Amniotic stem cell (primary cell): ENCODE measurements around the gene ATOSB.

Source experiments
- DNase-seq: peaks from one replicate; lab custom pipeline; 2025; lab: John Stamatoyannopoulos, UW

The ATOSB gene

DNA sequence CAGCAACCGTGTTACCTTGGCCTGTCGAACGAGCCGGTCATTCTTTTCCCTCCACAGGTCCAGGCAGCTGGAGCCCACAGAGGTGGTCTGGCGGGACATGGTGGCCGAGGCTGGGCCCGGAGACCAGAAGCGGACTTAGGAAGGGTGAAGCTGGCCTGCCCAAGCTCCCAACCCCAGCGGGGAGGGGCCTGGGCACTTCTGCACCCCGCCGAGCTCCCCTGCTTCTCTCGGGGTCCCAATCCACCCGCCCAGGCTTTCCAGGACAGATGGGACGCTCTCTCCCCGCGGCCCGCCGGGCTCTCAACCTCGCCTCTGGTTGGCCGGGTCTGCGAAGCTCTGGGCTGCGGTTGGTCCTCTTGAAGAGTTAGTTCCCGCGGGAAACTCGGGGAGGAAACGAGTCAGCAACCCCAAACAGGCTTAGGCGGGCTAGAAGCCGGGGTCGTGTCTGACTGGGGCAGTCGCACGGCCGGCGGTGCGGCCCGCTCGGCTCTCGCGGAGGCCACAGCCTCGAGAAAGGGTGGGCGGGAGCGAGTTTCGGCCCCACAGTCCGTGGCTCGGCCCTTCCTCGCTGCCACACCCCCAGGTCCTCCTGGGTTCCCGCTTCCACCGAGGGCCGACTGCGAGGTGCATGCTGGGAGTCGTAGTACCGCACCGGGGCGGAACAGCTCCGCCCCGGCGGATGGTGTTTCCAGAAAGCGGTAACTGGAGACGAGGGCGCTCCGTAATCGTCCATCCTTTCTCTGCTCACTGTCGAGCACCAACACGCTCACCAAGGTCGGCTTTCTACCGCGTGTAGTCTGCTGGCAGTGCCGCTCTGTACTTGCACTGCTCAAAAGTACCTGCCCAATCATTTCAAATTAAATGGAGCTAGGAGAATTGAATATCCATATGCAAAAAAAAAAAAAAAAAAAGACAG lies 36.0 kb downstream of the ATOSB start, which contains the start of gene FANCG:
TSS of gene FANCG (minus strand) at position 517 of the 916 bp plus-strand sequence. CDS start at position 99, 418 bp downstream.
- peak; percentile 82 for DNase-seq

DNA sequence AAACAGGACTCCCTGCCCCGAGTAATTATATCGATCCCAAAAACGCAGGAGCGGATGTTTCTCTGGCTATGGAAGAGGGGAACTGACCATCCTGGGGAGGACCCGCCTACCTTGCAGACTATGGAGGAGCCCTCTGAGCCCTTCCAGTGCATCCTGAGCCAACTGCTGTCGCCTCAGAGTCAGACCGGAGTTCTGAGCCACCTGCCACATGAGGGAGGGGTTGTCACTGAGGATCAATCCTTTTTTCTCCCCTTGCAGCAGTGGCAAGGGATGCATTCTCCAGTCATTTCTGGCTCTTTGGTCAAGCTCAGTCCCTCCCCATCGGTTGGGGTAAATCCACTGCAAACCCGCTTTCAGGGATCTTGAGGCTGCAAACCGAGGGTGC lies 36.6 kb downstream of the ATOSB start:
- DNase-seq = no peak

DNA sequence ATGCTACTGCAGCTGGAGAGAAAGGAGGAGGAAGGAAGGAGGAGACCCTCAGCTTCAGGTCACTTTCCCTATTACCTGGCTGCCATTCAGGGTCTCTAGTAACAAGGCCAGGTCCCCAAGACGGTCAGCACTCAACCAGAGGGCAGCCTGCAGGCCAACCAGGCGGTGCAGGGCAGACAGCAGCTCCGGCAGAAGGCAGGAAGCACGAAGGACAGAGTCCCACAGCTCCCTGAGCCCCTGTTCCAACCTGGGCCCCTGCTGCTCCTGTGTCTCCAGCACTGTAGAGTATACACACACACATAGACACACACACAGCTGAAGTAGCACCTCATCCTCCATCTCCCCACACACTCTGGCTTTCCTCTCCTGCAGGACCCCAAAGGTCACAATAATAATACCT lies 37.6 kb downstream of the ATOSB start:
- DNase-seq = no peak

DNA sequence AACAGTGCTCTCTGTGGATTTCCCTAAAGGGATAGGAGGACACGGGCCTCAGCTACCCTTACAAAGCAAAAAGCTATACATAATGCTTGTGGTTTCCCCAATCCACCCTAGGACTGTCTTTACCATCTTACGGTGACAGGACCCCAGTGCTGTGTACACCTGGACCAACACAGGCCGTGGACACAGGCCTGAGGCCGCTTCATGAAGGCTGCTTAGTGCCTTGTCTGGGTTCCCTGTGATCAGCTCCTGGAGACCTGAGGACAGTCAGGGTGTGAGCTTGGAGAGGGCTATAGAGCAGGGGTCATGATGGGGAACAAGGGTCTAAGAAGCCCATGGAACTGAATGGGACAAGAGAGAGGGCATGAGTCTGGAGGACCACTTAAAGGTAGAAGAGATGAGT lies 38.8 kb downstream of the ATOSB start:
- DNase-seq = no peak

DNA sequence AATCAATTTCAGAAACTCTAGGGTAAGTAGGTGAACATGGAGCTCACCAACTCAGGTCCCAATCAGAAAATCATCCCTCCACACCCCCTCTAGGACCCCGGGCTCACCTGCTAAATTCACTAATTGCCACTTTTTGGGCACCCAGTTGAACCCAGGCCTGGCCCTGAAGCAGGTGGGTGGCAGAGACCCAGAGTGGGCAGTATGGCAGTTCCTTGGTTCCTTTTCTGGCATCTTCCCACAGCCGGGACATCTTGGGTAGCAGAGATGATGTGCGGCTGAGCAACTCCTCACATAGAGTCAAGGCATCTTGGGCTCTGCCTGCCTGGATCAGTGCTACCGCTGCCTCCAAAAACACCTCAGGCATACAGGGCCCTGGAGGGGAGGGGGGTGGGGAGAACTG lies 40.3 kb downstream of the ATOSB start:
- DNase-seq = no peak

DNA sequence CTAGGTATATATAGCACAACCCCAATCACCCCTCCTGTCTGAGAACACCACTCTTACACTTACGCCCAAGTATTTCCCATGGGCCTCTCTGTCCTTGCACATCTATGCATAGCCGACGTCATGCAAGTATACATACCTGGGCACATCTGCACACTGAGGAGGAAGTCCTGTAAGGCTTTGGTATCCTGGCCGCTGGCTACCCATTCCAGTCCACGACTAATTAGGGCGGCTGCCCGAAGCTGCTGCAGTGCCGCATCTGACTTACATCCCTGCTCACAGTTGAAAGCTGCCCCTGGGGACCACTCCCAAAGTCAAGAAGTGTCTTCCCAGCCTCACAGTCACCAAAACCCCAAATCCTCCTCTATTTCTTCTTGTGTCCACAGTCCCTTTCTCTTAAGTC lies 40.9 kb downstream of the ATOSB start:
- no peak for DNase-seq

DNA sequence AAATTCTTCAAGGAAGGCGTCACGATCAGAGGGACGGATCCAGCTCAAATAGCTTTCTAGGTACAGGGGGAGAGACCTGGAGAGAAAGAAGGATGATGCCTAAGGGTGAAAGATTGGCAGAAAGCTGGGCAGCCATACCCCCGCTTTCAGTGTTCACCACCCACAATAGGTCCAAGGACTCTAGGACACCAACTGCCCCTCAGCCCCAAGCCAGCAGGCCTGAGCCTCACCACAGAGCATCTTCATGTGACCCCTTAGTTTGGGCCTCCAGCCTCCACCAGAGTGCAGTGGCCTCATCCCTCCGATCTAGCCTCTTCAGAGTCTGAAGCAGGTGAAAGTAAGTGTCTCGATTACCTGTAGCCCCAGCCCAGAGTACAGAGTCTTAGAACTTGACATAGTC lies 41.5 kb downstream of the ATOSB start:
- DNase-seq = no peak

DNA sequence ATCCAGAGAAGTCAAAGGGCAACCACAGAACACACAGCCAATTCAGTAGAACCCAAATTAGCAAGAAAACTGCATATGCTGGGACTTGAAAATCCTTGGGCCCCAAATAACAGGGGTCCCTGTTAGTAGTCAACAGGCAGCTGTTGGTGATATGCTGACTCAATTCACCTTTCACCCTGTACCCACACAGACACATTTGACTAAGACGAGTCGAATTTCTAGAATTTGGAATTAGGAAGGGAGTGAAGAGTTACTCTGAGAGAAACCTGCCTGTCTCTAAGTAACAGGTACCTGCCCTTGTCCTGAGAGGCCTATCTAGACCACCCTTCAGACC lies 42.4 kb downstream of the ATOSB start:
- DNase-seq = no peak

DNA sequence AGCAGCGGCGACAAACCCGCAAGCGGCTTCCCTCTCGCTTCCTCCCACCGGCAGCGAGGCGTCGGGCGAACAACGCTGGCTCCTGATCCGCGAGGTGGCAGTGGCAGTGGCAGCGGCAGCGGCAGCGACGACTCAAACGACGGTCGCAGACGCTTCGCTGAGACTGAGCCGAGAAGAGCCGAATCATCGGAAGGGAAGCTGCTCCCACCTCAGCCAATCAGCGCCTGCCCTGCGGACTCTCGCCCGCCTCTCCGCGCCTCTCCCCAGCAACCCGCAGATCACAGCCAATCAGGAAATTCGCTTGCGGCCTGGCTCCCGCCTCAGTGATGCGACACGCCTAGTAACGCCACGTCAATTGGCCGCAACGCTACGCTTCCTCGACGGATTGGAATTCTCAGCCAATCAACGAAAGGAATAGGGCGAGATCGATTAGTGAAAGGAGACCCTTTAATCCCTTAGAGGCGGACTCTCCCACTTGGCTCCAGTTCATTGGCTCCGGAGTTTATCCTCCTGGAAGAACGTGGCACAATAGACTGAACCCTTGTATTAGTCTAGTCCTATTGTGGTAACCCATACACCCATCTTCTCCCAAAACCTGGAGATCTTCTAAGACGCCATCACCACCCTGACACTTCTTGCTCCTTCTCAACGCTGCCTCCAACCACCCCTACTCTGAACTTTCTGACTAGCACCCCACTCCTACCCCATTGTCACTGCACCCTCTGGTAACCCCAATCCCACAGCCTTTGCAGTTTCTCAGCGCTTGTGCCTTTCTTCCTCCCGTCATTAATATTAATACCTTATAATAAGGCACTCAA lies 43.0 kb downstream of the ATOSB start, which contains the start of gene VCP:
TSS of gene VCP (minus strand) at position 165 of the 818 bp plus-strand sequence. CDS start 272 bp downstream, outside the sequence.
- peak; percentile 98 for DNase-seq

DNA sequence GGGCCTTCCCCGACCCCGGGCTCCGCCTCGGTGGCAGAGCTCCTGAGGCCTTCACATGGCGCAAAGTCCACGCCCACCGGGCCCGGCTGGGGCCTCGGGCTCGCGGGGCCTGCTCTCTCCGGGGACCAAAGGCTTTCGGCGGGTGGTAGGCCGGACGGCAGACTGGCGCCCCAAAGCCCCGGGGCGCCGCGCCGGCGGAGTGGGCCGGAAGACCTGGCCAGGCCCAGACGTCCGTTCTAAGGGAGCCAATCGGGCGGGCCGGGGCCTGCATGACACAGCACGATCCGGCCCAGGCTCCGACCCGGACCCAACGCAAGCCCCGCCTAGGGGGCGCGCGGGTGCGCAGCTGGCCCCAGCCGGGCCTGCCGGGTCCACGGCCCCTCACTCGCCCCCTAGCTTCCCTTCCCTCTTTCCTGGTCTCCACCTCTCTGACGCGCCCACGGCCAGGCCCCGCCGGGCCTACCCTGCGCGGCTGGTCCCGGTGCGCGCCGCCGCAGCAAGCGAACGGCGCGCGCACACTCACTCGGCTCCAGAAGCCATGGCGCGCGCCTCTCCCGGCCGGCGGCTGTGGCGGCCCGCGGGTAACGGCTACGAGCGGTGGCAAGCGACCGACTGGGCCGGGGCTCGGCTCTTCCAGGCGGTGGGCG lies 43.7 kb downstream of the ATOSB start:
- peak; percentile 68 for DNase-seq

DNA sequence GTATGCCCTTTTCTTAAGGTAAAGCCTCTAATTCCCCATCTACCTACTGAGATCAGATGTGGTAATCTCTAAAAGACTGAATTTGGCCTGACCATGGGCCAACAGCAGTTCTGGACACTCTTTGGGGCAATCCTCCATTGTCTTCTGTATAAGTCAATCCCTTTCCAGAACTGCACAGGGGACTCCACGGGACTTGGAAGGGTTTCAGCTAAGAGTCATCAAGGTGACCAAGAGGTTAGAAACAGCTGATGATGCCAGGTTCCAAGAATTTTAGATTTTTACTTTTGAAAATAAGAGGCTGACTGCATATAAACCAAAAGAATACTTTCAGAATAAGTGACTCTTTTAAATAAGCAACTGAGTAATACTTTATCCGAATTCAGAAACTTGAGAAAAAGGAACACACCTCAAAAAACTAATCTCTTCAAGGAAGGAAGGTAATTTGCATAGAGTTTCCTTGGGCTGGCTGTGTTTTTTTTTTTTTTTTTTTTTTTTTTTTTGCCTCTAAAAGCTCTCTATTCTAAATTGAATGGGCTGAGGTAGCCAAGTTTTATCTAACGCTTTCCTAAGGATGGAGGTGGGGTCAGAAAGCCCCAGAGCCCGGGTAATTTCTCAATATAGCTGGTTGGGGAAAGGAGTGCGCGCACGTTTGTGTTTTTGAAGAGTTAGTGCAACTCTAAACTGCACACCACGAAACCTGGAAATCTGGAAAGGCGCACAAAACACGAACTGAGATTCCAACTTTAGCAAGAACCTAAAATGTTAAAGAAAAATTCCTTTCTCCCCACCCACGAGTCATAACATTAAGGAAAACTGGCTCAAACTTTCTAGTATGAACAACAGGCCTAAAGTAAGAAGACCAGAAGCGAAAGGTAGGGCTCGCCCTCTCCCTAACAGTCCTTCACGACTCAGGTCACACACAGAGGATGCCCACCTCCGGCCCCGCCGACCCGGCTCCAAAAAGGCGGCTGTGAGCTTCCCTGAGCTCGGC lies 44.5 kb downstream of the ATOSB start:
- no peak for DNase-seq

DNA sequence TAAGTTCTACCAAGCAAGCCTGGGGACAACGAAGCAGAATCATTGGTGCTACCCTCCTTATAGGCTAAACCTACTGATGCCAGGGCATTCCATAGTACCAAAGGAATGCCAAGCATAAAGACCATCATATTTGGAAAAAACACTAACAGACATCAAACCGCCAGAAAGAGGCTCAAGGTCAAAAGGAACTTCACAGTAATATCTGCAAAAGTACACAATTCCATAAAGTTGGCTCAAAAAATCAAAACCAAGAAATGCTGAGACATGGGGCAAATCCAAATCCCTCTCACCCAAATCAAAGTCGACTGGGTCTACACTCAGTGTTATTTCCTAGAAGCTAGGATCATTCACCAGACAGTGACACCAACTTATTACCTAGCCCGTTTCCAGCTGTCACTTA lies 46.6 kb downstream of the ATOSB start:
- DNase-seq = no peak

DNA sequence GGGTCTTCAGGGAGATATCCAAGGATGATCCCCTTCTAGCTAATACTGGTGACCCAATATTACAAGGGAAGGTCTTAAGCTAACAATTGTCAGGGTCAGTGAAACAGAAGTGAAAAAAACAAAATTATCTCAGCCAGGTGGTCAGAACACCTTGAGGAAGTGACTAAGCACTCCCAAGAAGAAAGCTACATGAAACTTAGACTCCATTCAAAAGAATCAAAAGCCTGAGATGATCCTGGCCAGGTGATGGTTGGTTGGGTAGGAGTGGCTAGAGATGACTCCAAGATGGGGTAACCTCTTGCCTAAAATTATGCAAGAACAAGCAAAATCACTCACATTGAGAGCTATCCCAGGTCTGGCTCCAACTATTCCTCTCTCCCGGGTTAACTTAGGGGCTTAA lies 48.6 kb downstream of the ATOSB start:
- no peak for DNase-seq

DNA sequence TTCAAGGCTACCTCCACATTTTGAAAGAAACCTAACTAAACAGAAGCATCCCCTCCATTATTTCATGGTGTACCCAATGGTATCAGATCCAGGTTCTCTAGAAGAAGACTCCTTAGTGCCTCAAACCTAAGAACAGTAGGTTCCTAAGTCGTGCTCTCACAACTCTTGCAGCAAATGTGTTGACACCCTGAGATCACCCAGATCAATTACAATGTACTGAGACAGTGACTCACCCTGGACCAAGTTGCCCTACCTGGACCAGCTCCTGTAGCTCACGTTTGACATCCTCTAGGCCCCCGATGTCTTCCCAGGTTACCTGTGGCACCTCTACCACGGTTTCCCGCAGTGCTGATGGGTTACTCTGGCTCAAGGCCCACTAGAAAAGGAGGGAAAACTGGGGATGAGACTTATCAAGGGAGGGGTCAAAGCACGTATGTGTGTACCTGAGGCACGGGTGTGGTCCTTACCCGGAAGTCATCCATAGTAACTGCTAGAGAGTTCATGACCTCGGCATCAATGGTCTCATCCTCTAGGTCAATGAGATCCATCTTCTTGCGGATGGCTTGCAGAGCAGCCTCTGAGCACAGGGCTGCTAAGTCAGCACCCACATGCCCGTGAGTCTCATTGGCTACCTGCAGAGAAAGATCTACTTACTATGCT lies 55.0 kb downstream of the ATOSB start:
- DNase-seq = no peak

DNA sequence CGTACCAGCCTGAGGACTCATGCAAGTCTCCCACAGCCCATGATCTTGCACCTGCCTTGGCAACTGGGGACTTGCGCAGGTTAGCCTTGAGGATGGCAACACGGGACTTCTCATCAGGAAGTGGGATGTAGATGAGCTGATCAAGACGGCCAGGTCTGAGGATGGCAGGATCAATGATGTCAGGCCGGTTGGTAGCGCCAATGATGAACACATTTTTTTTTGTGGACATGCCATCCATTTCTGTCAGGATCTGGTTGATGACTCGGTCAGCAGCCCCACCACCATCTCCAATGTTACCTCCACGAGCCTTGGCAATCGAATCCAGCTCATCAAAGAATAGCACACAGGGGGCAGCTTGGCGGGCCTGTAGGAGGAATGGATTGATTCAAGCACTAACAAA lies 56.2 kb downstream of the ATOSB start:
- no peak for DNase-seq

DNA sequence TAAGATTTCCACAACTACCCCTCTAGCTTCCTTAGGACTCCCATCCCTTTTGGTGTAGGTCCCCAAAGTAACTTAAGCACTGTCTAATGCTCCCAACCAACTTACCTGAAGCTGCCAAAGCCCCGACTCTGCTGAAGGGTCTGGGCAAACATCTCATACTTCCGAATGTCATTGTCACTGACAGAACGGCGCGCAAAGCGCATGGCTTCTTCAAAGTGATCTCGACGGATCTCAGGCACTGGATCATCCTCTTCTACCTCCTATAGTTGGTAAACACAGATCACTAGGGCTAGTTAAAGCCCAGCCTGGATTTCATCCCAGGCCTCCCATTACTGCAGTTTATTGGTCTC lies 58.4 kb downstream of the ATOSB start:
- DNase-seq = no peak

DNA sequence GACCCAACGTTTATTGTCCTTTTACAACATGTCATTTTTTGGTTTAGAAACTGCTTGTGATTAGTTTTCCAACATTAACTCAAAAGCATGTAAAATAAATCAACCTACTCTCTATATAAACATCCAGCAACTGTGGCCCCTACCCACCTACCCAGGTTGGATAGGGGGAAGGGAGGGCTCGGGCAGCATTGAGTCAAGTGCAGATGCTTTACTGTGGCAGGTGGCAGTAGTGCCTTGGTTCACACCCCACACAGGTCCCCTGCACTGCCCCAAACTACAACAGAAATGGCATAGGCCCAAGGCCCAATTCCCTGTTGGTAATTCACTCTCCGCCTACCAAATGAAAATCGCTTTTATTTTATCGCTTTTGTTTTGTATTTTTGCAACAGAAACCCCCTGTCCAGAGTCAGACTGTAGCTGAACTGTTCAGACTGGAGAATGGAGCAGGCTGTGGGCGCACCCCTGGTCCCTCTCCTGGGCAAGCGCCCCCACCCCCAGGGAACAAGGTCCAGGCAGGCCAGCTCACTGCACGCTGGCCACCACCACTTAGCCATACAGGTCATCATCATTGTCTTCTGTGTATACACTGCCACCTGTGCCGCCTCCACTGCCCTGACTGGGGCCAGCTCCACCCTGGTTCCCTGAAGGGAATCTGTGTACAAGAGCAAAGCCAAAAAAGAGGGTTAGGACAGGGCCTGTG lies 58.9 kb downstream of the ATOSB start:
- no peak for DNase-seq

DNA sequence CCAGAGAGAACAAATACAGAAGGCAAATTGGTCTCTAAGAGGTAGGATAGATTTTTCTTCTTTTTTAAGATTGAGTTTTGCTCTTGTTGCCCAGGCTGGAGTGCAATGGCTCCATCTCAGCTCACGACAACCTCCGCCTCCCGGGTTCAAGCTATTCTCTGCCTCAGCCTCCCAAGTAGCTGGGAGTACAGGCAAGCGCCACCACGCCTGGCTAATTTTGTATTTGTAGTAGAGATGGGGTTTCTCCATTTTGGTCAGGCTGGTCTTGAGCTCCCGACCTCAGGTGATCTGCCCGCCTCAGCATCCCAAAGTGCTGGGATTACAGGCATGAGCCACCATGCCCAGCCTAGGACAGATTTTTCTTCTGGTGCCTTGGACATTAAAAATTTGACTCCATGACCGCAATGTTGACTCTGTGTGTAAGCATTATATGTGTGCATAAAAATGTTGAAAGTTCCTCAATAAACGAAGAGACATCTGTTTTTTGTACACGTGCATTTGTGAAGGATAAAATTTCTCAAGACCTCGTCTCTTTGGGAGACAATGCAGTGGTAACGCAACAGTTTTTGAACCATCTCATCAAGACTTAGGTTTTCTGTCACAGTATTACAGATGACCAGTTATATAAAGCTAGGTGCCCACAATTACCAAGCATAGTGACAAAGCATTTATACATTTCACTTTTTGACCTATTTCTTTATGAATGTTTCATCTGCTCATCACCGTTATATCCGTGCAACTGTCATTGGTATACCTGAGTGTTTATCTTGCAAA lies 60.6 kb downstream of the ATOSB start:
- DNase-seq = no peak

DNA sequence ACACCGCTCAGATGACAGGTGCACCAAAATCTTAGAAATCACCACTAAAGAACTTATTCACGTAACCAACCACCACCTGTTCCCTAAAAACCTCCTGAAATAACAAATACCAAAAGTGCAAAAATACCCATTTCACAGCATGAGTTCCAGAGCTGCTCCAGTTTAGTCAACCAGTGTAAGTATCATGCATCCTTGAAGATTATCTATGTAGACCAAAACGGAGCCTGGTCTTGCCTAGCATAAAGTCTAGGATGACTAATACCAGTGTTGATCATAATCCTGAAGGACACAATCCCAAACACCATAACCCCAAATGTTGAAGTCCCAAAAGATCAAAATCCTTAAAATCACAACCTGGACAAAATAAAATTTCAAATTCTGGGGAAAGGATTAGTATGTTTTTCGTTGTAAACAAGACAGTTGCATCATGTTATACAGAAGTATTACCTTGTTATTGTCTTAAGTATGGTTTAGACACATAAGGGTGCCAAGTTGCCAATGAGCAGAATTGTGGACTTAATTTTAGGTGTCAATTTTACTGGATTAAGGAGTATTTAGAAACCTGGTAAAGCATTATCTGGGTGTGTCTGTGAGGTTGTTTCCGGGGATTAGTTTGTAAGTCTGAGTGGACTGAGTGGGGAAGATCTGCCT lies 61.4 kb downstream of the ATOSB start:
- DNase-seq = no peak
